HG02623 (cell line): ENCODE results near the gene TAAR5.
"Not testable (repeated sequence)": the region's sequence is repeated elsewhere in the genome, so short reads cannot be mapped to it uniquely, and the experiment has no call there.

ENCODE experiments used
- ATAC-seq: cut with Tn5 transposase; IDR thresholded peaks from one replicate; pipeline ENCODE4 v1.9.1; 2021; ENCODE audit warnings: moderate library complexity; ENCODE audit not compliant: unreplicated experiment

TAAR5 gene

DNA sequence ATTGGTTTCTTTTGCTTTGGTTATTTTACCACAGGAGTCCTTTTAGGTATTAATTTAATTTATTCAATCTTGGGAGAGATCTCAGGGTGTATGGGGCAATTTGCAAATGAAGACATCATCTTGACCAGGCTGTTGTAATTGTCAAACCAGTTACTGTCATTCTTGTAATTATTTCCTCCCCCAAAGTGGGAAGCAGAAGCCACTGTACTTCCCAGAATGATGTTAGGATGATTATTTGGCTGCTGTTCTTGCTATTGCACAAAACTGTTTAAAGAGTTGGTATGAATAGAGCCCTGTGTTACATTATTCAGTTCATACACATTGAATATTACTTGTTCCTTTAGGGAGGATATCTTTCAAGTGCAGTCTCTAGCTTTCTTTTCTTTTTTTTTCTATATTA is 17.8 kb downstream of the TAAR5 start:
- ATAC-seq: no peak

DNA sequence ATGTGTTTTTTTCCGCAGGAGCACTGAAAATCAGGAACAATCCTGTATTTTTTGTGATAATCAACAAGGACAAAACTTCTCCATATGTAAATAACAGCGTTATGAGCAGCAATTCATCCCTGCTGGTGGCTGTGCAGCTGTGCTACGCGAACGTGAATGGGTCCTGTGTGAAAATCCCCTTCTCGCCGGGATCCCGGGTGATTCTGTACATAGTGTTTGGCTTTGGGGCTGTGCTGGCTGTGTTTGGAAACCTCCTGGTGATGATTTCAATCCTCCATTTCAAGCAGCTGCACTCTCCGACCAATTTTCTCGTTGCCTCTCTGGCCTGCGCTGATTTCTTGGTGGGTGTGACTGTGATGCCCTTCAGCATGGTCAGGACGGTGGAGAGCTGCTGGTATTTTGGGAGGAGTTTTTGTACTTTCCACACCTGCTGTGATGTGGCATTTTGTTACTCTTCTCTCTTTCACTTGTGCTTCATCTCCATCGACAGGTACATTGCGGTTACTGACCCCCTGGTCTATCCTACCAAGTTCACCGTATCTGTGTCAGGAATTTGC is 19.2 kb downstream of the TAAR5 start, which contains the start of gene TAAR6:
TSS of gene TAAR6 (plus strand) at position 102 of the 557 bp plus-strand sequence. CDS start at position 102, 0 bp downstream.
- ATAC-seq: no peak

GRCh38 chr6:132569170-132569569 is 20.4 kb downstream of the TAAR5 start:
- no peak for ATAC-seq

GRCh38 chr6:132568611-132569010 is 20.9 kb downstream of the TAAR5 start:
- ATAC-seq: no peak

DNA sequence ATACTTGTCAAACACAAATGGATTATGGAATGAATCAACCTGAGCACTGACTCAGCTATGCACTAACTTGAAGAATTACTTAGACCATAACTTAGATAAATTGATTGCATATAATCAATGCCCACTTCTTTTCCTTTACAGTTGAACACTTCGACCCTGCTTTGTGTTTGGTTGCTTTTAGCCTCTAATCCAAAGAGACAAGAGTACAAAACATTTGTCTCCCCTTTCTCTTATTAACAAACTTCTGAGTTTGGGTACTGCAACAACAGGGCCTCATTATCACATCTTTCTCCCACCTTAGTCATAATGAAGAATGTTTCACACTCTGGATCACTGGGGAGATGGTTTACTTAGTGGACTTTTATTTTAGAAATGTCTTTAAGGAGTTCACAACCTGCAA is 22.0 kb downstream of the TAAR5 start:
- no peak for ATAC-seq

DNA sequence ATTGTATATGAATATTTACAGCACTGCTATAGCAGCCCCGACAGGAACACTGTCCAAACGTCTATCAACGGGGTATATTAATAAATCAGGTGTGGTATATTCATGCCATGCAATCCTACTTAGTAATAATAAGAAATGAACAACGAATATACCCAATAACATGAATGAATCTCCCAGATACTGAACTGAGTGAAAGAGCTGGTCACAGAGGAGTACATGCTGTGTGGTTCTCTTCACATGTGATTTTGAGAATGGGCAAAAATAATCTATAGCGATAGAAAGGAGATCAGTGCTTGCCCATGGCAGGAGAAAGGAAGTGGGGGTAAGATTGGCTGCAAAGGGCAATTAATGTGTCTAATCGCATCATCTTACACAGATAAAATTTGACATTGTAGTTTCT is 23.1 kb downstream of the TAAR5 start:
- ATAC-seq: no peak

DNA sequence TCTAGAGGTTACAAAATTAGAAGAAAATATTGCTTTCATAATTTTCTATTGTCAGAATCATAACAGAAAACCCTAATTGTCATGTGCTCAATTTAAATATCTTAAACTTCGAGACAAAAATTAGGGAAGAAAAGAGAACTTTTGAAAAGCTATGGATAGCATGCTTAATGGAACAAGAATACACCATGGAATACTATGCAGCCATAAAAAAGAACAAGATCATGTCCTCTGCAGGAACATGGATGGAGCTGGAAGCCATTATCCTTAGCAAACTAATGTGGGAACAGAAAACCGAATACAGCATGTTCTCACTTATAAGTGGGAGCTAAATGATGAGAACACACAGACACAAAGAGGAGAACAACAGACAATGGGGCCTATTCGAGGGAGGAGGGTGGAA is 29.5 kb downstream of the TAAR5 start:
- ATAC-seq: not testable (repeated sequence)

DNA sequence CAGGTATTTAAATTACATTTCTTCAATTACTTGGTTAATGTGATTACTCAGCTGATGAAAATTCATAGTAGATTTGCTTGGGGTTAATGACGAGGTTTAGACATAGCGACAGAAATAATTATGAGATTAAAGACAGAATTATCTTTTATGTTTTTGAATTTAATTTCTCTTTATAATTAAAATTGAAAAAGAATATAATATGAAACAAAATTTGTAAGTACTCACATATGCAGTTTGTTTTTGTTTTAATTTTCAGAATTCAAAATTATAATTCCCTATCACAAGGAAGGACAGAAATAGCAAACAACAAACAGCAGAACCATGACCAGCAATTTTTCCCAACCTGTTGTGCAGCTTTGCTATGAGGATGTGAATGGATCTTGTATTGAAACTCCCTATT is 37.2 kb downstream of the TAAR5 start, which contains the start of gene TAAR8:
TSS of gene TAAR8 (plus strand) at position 301 of the 400 bp plus-strand sequence. CDS start at position 322, 21 bp downstream.
- no peak for ATAC-seq

DNA sequence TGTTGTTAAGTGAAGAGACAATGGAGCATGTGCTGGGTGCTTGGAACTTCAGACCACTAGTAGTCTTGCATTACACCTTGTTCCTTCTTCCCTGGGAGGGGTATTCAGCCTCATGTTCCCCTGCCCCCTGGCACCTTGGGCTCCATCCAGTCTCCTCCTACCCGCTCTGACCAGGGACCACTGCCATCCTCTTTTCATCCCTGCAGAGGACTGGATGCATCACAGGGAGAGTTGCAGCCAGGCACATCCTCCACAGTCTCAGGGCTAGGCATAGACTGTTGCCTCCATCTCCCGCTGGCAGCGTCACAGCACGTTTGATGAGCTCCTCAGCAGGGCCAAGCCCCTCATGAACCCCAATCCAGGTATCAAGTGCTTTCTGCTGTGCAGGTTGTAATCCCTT is 38.3 kb downstream of the TAAR5 start:
- no peak for ATAC-seq

- no peak for ATAC-seq
Observed at GRCh38 chr6:132548746-132549463, 40.6 kb downstream of the TAAR5 start.

DNA sequence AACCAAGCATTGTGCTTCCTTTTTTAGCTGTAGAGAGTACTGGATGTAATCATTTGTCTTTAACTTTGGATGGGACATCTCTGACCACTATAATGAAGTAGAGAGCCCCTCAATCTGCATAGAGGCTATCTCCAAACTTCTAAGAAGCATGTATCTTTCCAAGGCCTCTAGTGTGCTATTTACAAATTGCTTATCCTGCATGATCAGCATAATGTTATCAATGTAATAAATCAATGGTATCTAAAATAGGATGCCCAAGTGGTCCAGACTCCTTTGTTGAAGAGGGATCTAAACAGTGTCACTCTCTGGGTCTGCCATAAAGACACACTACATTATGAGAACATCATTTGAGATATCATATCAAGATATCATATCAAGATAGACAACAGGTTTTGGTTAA is 44.7 kb downstream of the TAAR5 start:
- no peak for ATAC-seq
